Adrenal gland (tissue), 12 donors: ENCODE data around the gene NYAP2. TPM values are rescaled to one million over a fixed set of nuclear protein-coding genes. Genes with fewer than 3 reads are reported as not detected.

Source experiments
- DNase-seq, 7 donors: peaks; one replicate each; pipeline ENCODE4 v3.0.0-alpha.2; 2019 to 2020
- H3K27ac ChIP-seq, 5 donors: fragments of 200-600 bp; sonication (generic) in 4 of 5; 1 replicate in 3 of 5; 2 replicates in 2 of 5; pipeline versions ENCODE4 v1.5.1 to v1.8.0; 2016 to 2020; ENCODE audit warnings: mild to moderate bottlenecking in 1 of 5
- H3K27me3 ChIP-seq: fragments of 200-600 bp; 2 replicates; pipeline ENCODE4 v1.8.0; 2021
- H3K36me3 ChIP-seq, 2 donors: fragments of 200-600 bp; replicated peaks in 1 of 2; 1 replicate in 1 of 2; 2 replicates in 1 of 2; pipeline versions ENCODE4 v1.5.1 to v1.8.0; 2018 to 2022
- H3K4me1 ChIP-seq, 2 donors: fragments of 200-600 bp; replicated peaks in 1 of 2; 1 replicate in 1 of 2; 2 replicates in 1 of 2; pipeline versions ENCODE4 v1.5.1 to v1.8.0; 2018 to 2021
- H3K4me3 ChIP-seq, 4 donors: fragments of 200-600 bp; sonication (generic) in 3 of 4; one replicate each; pipeline ENCODE4 v1.5.1; 2016 to 2018
- H3K9me3 ChIP-seq, 3 donors: fragments of 200-600 bp; sonication (generic) in 1 of 3; replicated peaks in 1 of 3; 1 replicate in 2 of 3; 2 replicates in 1 of 3; pipeline versions ENCODE4 v1.5.1 to v1.8.0; 2016 to 2021
- POLR2A ChIP-seq, 2 donors: fragments of 450-650 bp; IDR thresholded peaks; one replicate each; pipeline ENCODE4 v1.6.1; 2017; ENCODE audit warnings: antibody characterized with exemption in 2 of 2, mild to moderate bottlenecking in 2 of 2, moderate library complexity in 1 of 2
- WGBS, 4 donors: extraction: QIAGEN DNeasy Blood & Tissue Kit in 2 of 4; methylation state at CpG; one replicate each; pipeline versions ENCODE4 v1.1.5 to v1.1.7; 2013 to 2017; 5-methylcytosine and 5-hydroxymethylcytosine counted together
- intact Hi-C, 2 donors: fragments of 100-400 bp; cut with DNase I; formaldehyde crosslinking; loops; one replicate each; pipeline versions ENCODE4 v1.14.1 to v1.15.0; 2022 to 2023
- polyA plus RNA-seq, 3 donors: library from polyadenylated mRNA; stranded (reverse); fragments of 200-250 nt in 2 of 3; fragments of 350-450 nt in 1 of 3; fragmentation: Illumina TruSeq in 1 of 3; extraction: RNeasy Lipid Tissue Mini Kit (QIAGEN cat#74804) in 1 of 3; gene quantifications; one replicate each; pipeline ENCODE4 v1.2.3, GENCODE V29; 2013 to 2014
- total RNA-seq, 9 donors: library from RNA; depleted of rRNA in 4 of 9; stranded (reverse); fragments of >200 nt in 4 of 9; fragments of 120-200 nt in 1 of 9; fragmentation: NEBNext Ultra II Directional in 1 of 9; extraction: Animal tissue kit (Norgen Biotek cat#: 25700) in 1 of 9; gene quantifications; one replicate each; pipeline versions ENCODE4 v1.1.0 to v1.2.4, GENCODE V29; 2013 to 2023
- TF ChIP-seq, protein P1 (sequence below), 6 experiments: fragments of 450-650 bp in 4 of 6; fragments of 200-600 bp in 2 of 6; sonication (generic) in 1 of 6; IDR thresholded peaks; 1 replicate in 5 of 6; 2 replicates in 1 of 6; pipeline versions ENCODE4 v1.5.1 to v1.8.0; 2016 to 2021; ENCODE audit warnings: antibody characterized with exemption in 6 of 6, mild to moderate bottlenecking in 2 of 6, moderate library complexity in 1 of 6
- donor health status: healthy with polysubstance abuse.
- donor health status: Bipolar disorder and iron deficiency.
- donor health status: DM: yes; HTN: yes; CAD: no.
- donor health status: DM: no; HTN: no; CAD: no.
- donor health status: DM: no; HTN: no; CAD: no.
- donor health status: DM: yes; HTN: yes; CAD: no.

The NYAP2 gene
- total and polyA plus RNA-seq, 12 donors: under 0.01 to 0.67 (median 0.11) TPM; not detected in 3

DNA sequence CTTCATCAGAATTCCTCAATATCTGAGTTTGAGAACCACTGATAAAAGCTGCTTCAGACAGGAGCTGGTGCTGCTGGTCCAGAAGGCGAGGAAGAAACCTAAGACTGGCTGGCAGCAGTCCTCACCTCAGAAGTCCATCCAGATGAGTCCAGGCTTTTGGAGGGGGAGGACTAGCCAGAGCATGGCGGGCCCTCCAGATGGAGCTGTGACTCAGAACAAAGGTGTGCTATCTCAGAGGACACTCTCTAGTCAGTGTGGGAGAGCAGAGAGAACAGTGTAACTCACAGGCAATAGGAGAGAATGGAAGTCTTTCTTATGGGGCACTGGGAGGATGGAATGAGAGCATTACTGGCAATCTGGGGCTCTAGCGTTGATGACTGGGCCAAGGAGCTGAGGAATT is 191.4 kb downstream of the NYAP2 start:
- no peak for DNase-seq
- Histone ChIP-seq H3K9me3 (no peaks in the 10 kb centered on the region), H3K36me3 (no peaks in the 10 kb centered on the region), H3K27me3 (no peaks in the 10 kb centered on the region), H3K4me1 (no peaks in the 10 kb centered on the region), H3K27ac (no peak overlapping the region), H3K4me3 (no peak overlapping the region)
- TF ChIP-seq, protein P1, sequence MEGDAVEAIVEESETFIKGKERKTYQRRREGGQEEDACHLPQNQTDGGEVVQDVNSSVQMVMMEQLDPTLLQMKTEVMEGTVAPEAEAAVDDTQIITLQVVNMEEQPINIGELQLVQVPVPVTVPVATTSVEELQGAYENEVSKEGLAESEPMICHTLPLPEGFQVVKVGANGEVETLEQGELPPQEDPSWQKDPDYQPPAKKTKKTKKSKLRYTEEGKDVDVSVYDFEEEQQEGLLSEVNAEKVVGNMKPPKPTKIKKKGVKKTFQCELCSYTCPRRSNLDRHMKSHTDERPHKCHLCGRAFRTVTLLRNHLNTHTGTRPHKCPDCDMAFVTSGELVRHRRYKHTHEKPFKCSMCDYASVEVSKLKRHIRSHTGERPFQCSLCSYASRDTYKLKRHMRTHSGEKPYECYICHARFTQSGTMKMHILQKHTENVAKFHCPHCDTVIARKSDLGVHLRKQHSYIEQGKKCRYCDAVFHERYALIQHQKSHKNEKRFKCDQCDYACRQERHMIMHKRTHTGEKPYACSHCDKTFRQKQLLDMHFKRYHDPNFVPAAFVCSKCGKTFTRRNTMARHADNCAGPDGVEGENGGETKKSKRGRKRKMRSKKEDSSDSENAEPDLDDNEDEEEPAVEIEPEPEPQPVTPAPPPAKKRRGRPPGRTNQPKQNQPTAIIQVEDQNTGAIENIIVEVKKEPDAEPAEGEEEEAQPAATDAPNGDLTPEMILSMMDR (IDR thresholded peaks at IDR 0.05): no peak
- TF ChIP-seq POLR2A (IDR thresholded peaks at IDR 0.05): no peak
- intact Hi-C loops: no loop called here
- 90 to 97% (median 92%) methylated on average over 3 of the region's 3 CpGs for WGBS, 4 donors

DNA sequence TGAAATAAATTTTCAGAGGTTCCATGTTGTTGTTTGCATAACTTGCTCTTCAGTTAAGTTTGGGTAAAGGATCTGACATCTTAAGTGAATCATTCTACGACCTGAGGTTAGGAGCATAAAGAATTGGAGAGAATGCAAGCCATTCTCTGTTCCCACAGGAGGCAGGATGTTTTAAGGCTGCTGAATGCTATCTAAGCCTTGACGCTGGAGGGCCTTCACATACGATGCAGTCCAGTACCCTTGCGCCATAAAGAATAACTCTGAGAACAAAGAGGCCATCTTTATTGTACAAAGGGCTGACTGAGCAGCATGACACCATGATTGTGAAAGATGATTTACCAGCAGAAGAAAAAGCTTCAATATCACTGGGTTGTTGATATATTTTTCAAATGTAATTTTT is 198.4 kb downstream of the NYAP2 start:
- intact Hi-C loops: no loop called here
- 67 to 78% (median 72%) methylated on average over 4 of the region's 4 CpGs for WGBS, 4 donors
- no peak for DNase-seq
- H3K4me3 ChIP-seq: no peak overlapping the region
- H3K27ac ChIP-seq: no peak overlapping the region
- no peaks in the 10 kb centered on the region for H3K27me3 ChIP-seq
- no peak for TF ChIP-seq POLR2A (IDR thresholded peaks at IDR 0.05)
- TF ChIP-seq, protein P1 (IDR thresholded peaks at IDR 0.05): no peak
- H3K36me3 ChIP-seq: no peaks in the 10 kb centered on the region
- no peaks in the 10 kb centered on the region for H3K4me1 ChIP-seq
- no peaks in the 10 kb centered on the region for H3K9me3 ChIP-seq

DNA sequence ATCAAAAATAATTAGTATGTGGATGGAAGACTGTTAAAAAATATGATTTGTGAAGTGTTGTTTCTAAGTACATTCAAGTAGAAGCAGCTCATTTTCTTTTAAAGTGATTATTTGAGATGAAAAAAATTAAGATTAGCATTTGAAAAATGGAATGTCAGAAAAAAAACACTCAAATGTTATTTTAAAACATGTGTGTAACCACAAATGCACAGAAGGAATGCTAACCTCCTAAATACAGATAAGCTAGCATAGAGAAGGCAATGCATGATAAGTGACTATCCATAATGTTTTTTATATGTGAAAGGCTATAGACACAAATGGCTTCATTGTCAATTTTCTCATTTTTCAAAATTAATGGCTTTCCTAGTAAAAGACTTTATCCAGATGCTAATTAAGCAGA is 198.9 kb downstream of the NYAP2 start:
- Histone ChIP-seq H3K9me3 (no peaks in the 10 kb centered on the region), H3K27me3 (no peaks in the 10 kb centered on the region), H3K4me1 (no peaks in the 10 kb centered on the region), H3K27ac (no peak overlapping the region), H3K36me3 (no peaks in the 10 kb centered on the region), H3K4me3 (no peak overlapping the region)
- intact Hi-C loops: no loop called here
- TF ChIP-seq, protein P1 (IDR thresholded peaks at IDR 0.05): no peak
- TF ChIP-seq POLR2A (IDR thresholded peaks at IDR 0.05): no peak
- DNase-seq: no peak

DNA sequence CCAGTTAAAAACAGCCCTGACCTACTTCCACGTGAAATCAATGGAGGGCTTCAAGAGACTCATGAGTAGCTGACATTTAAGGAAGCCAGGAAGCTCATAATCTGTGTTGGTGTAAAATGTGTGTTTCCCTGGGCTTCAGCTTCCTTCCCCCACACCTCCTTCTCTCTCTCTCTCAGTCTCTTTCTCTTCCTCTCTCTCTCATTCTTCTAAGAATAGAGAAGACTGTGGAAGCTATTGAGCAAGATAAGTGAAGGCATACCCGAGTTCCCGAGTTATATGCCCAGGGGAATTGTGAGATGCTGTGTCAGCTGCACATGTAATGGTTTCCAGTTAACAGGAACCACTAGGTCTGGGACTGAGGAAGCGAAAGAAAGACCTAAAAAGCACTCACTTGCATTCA is 199.4 kb downstream of the NYAP2 start:
- no peak for DNase-seq
- Histone ChIP-seq H3K36me3 (no peaks in the 10 kb centered on the region), H3K4me1 (no peaks in the 10 kb centered on the region), H3K4me3 (no peak overlapping the region), H3K27me3 (no peaks in the 10 kb centered on the region), H3K27ac (no peak overlapping the region), H3K9me3 (no peaks in the 10 kb centered on the region)
- intact Hi-C loops: no loop called here
- WGBS, 4 donors: 43 to 62% (median 53%) methylated on average over 4 of the region's 4 CpGs
- TF ChIP-seq, protein P1 (IDR thresholded peaks at IDR 0.05): no peak
- TF ChIP-seq POLR2A (IDR thresholded peaks at IDR 0.05): no peak
